HG03139 (cell line): ENCODE results near the gene TCAF1.

Source experiments
- ATAC-seq: cut with Tn5 transposase; IDR thresholded peaks from one replicate; pipeline ENCODE4 v1.9.1; 2021; ENCODE audit not compliant: unreplicated experiment

TCAF1 gene, protein sequence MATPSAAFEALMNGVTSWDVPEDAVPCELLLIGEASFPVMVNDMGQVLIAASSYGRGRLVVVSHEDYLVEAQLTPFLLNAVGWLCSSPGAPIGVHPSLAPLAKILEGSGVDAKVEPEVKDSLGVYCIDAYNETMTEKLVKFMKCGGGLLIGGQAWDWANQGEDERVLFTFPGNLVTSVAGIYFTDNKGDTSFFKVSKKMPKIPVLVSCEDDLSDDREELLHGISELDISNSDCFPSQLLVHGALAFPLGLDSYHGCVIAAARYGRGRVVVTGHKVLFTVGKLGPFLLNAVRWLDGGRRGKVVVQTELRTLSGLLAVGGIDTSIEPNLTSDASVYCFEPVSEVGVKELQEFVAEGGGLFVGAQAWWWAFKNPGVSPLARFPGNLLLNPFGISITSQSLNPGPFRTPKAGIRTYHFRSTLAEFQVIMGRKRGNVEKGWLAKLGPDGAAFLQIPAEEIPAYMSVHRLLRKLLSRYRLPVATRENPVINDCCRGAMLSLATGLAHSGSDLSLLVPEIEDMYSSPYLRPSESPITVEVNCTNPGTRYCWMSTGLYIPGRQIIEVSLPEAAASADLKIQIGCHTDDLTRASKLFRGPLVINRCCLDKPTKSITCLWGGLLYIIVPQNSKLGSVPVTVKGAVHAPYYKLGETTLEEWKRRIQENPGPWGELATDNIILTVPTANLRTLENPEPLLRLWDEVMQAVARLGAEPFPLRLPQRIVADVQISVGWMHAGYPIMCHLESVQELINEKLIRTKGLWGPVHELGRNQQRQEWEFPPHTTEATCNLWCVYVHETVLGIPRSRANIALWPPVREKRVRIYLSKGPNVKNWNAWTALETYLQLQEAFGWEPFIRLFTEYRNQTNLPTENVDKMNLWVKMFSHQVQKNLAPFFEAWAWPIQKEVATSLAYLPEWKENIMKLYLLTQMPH

DNA sequence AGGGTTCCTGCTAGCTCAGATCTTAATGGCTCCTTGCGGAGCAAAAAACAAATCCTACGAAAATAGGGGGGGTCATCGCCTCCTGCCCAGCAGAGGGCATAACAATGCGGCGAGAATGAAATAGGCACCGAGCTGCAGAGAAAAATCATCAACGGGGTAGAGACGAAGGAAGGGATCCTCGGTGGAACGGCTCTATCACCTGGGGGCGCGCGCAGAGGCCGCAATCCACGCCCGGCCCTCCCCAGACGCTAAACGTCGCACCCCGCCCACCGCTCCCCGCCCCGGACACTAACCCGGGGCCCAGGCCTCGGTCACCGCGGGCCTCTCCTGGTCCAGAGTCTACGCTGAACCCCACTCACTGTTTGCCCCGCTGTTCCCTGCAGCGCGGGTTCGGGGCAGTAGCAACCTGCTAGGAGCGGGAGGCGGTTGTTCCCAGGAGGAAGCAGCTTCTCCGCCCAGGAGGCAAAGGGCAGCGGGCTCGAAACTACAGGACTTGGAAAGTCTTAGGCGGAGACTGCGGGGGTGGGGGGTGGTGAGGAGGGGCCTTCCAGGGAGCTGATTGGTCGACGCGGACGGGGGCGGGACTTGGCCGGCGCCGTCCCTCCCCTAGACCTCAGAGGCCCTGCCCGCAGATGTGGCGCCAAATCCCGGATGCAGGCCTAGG, at the start of gene TCAF1:
Gene TCAF1 (minus strand): TSS at position 509 of the 664 bp plus-strand sequence. CDS start 25,568 bp downstream, outside the sequence.
- ATAC-seq = peak; percentile 90

DNA sequence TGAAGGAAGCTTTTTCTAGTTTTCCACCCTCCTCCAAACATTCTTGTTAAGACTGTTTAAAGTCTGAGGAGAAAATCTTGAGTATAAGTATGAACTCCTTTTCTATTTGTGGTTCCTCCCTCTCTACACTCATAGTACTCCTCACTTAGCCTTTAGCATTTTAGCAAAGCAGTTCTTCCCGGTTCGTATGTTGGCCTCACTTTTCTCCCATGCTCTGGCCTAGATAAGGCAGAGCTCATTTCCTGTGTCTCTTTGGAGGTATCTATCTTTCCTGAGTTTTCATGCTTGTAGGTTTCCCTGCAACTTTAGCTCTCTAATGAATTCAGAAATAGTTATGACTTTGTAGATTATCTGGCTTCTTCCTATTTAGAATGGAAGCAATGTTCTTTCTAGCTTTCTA, 46.8 kb upstream of the TCAF1 start:
- no peak for ATAC-seq

DNA sequence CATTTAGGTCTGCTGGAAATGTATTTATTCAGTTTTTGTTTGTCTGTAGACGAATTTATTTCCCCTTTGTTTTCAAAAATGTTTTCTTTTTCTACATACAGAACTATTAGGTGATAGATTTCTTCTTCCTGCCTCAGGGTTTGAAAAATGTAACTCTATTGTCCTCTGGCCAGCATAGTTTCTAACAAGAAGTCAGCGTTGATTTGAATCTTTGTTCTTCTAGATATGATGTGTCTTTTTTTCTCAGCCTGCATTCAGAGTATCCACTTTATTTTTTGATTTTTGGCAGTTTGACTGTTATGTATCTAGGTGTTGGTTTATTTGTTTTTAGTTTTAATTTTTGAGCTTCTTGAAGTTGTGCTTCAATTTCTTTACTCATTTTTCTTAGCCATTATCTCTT, 45.1 kb upstream of the TCAF1 start:
- no peak for ATAC-seq

DNA sequence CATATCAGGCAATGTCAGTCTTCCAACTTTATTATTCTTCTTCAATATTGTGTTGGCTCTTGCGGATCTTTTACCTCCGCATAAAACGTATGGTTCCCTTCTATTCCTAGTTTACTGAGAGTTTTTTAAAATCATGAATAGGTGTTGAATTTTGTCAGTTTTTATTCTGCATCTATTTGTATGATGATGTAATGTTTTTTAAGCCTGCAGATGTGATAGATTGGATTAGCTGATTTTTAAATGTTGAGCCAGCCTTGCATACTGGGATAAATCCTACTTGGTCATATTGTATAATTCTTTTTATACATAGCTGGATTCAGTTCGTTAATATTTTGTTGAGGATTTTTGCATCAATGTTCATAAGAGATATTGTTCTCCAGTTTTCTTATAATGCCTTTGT, 43.4 kb upstream of the TCAF1 start:
- ATAC-seq = no peak

DNA sequence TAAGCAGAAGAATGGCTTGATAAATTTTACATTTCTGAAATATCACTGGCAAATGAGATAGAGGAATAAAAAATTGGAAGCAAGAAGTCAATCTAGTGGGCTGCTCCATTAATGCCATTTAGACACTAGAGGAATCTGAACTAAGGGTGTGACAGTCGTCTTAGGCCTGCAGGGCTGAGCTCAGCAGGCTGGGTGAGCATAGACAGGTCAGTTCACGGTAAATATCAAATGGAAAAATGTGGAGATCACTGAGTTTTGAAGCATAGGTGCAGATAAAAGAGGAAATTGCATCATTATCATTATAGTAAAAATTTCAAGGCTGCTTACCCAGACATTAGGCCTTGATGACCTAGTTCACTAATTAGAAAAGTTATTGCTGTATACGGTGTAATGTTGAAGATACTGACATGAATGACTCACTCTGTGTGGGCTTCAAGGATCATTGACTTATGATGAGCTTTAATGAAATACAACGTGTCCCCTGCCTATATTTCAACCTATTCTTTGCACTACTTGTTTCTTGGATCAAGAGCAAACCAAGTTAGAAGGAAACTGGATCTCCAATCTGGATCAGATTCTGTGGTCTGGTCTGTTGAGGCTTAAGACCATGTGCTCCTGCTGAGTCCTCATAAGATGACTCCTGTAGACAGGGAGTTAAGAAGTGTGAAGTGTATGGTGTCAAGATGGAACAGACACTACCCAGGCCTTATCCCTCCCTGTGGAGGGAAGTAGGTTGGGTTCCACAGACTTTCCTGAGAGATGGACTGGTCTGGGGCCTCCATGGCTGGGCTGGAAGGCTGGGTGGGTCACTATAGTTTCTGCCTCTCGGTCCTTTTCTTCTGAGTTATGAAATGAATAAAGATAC, 36.6 kb upstream of the TCAF1 start:
- no peak for ATAC-seq

DNA sequence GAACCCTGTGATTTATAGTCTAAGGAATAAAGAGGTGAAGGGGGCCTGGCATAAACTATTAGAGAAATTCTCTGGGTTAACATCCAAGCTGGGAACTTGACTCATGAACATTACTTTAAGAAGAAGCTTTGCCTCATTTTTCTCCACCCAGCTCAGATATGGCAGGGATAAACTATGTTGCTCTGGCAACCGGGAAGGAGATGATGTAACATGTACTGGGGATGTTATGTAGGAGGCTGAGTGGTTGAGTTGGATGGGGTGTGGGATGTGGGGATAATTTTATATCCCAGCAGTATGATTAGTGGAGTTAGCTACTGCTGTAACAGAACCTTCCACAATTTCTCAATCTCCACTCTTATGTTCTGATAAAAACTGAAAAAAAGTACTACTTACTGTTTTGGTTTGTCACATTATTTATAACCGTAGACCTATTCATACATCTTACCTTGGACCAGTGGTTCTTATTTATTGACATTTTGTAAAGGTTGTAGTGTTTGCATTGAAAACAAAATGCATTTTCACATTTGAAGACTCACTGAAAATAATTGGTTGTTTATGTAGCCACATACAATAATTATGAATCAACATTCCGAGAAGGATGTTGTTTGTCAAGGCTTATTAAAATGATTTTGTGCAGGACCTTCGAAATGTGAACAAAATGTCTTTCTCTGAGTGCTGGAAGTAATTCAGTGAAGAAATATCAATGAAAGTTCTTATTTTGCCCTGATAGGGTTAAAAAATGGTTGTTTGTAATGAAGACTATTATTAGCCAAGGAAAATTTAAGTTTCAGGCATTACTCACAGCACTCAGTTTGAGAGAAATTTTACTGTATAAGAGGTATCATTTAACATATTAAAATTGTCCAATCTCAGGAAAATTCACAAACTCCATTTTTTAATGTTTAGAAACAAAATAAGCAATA, 34.4 kb upstream of the TCAF1 start:
- ATAC-seq = no peak

DNA sequence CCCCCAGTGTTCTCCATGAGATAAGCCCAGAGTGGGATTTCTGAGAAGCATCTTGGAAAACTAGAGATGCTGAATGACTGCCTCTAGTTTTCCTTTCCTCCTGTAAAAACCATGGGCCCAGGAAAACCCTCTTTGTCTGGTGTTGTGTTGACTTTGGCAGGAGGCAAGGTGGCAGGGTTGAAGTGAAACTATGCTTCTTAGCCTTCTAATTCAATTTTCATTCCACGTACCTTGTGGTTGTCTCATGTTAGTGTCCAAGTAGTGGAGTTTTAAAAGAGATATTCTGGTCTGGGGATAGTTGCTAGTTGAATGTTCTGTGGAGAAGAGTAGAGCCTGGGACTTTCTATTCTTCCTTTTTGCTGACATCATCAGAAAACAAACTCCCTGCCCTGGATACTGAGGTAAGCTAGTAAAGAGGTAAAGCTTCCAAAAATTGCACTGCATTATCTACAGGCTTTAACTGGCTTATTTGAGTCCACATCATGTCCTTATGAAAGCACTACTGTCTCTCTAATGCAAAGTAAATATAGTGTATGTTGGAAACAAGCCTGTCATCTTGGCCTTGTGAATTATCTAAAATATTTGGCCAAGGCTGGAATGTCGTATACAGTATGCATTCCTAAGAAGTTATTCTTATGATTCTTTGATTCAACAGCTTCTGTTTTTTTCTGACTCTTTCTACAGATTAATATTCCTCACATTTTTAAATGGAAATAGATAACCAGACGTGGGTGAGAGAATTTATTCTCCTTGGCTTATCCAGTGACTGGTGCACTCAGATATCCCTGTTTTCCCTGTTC, 32.8 kb upstream of the TCAF1 start, which contains the start of gene OR2F2:
Gene OR2F2 (plus strand): TSS at position 708 of the 800 bp plus-strand sequence. CDS start 0 bp downstream, at position 708.
- no peak for ATAC-seq

DNA sequence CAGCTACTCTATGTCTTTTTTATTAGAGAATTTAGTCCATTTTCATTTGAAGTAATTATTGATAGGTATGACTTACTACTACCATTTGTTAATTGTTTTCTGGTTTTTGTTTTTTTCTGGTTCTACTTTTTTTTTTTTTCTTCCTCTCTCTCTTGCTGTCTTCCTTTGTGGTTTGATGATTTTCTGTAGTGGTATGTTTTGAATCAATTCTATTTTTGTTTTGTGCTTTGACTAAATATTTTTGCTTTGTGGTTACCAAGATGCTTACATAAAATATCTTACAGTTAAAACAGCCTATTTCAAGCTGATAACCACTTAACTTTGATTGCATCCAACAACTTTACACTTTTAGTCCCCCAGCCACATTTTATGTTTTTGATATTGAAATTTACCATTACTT, 29.8 kb upstream of the TCAF1 start:
- ATAC-seq = no peak

DNA sequence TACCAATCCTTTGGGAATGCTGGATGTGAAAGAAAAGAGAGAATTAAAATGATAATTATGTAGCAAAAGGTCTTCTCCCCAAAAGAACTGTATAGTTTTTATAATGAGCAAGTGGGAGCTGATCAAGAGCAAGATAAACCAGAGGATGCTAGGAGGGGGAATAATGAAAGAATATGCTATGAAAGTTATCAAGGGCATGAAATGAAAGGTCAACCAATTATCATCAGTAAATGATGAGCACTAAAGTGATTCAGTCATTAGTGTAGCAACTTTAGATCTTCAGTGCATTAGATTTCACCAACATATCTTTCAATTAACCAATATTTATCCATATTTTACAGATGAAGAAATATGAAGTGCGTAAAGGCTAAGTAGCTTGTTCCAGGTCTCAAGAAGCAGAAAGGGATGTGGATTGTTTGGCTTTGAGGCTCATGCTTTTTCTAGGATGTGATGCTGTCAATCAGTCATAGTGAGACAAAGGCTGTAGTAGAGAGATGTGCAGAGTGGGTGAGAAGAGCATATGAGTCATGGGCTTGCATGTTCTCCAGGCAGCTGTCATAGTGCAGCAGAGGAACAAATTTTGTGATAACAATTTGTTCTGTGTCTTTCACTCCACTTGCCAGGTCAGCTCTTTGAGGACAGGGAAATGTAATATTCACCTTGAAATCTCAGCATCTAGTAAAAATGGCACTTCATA, 27.4 kb upstream of the TCAF1 start:
- ATAC-seq = no peak

DNA sequence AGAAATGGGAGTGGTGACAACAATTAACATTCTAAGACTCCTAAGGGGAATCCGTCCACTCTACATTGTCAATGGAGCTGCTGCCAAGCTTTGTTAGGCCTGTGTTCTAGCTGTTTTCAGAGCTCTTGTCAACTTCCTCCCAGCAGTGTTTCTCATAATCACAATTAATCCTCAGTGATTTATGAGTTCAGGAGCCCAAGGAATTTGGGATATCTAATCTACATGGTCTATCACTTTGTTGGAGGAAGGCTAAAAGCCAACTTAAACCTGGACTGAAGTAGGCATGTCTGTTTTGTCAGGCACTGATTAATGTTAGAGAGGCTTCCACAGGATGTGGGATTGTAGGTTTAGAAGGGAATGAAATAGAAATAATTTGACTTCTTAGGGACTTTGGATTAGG, 22.9 kb upstream of the TCAF1 start:
- ATAC-seq = no peak

DNA sequence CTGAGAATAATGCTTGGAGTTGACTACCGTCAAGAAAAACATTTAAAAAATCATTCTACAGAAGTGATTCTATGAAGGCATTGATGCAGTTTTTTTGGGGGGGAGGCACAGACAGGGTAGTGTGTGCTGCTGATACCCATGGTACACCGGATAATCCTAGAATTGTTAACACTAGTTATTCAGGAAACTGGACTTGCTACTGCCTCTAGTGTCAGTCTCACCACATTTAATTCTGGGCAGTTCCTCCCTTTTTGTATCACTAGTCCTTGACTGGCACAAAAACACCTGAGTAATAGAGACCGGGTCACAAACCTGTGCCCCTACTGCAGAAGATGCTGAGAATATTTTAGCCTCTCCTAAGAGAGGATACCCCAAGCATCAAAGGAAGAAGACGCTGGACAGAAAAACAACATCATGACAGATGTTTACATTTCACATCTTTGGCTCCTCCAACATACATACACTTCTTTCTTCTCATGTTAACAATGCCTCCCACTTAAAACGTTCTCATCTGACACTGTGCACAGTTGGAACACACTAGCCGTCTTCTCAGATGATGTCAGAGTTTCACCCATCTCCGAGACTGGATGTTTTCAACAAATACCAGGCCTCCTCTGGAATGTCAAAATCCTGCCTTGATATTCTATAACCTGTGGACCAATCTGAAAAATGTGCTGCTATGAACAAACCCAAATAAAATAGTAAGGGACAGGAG, 13.1 kb upstream of the TCAF1 start:
- no peak for ATAC-seq

DNA sequence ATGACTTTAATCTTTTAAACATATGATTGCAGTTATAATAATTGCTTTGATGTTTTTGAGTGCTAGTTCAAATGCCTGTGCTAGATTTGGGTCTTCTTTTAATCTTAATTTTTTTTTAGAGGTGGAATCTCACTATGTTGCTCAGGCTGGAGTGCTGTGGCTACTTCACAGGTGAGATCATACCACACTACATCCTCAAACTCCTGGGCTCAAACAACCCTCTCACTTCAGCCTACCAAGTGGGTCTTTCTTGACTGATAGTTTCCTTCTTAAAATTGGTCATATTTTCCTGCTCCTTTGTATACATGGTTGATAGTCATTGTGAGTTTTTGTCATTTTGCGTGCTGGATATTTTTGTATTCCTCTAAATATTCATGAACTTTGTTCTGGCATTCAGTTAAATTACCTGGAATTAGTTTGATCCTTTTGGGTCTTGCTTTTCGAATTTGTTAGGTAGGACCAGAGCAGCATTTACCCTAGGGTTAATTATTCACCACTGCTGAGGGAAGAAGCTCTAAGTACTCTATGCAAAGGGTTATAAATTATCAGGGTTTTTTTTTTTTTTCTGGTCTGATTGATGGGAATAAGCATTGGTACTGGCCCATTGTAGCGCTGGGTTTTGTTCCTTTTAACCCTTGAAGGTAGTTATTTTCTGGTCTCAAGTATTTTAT, 12.1 kb upstream of the TCAF1 start:
- ATAC-seq = no peak

DNA sequence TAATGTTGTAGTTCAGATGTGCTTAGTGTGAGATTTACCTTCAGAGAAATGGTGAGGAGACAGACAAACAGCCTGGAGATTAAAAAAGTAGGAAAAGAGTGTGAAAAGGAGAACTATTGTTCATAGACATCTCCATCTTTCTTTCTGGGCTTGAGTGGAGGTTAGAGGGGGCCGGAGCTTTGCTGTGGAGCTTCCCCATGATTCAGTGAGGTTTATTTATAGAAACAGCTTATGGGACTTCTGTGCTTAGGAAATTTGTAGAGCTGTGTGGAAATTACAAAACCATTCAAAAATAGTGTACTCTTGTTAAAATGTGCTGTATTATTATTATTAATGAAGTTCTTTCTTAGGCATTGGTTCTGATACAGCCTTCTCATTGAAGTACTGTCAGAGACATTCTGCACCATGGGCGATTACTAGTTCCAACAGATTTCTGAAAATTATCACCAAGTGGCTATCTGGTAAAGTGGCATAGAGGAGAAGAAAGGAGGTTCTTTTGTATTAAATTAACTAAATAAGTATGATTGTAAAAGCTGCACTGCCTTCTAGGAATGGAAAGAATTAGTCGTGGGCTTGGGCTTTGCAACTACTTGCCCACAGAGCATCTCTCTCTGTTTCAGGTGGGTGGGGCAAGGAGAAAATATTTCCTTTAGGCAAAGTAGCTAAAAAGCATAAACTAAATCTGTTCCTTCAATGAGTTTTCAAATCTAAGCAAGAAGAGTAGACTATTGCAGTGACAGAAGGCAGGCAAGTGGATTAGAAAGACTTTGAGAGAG, 8.7 kb upstream of the TCAF1 start:
- ATAC-seq = no peak

DNA sequence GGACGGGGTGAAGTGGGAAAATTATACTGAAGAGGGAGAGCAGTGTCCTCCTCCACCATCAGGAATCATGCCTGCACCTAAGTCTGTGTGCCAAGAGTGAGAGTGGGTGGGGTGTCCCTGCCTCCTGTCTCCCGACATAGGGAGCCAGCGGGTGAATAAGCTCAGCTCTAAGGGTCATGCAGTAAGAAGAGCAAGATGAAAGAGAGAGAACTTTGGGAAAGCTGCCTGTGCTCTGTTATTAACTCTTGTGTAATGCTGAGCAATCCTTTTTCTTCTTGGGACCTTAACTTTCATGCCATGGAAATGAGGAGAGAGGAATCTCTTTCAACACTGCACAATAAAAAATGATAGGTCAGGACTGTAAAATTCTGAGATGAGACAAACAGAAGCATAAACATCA, 7.9 kb upstream of the TCAF1 start:
- no peak for ATAC-seq

DNA sequence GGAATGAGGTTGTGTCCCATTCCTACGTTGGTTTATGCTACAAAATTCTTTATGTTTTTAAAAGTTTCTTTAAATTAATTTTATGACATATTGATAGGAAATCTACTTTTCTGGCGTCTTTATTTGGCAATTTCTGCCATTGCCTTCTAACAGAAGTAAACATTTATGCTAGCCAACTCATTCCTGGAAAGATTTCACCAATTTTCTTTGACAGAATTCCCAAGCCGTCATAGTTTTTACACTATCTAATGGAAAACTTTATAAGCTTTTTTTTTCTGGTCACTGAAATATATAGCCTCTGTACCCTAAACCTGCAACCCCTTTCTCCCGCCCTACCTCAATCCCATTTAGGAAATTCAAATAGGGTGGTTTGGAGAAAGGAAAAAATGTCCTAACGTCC, 6.1 kb upstream of the TCAF1 start:
- ATAC-seq = no peak

DNA sequence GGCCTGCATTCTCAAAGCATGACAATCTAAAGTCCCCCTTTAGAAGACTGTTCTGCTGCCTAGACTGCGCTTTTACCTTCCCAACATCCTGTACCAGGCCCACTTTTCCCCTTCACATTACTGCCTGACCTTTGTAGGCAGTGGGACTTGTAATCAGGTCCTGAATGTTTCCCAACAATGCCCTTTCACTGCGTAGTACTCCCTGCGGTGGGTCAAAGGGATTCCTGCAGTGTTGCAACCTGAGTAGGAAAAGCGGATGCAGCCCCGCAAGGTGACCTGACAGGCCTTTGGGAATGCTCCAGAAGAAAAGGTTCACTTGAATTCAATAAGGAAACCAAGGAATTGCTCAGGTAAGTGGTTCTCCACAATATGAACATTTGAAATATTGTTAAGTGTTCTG, 4.9 kb upstream of the TCAF1 start:
- no peak for ATAC-seq
